HepG2 (cell line): ENCODE results near the gene ZNF511. TPM values are rescaled to one million over a fixed set of nuclear protein-coding genes. Genes with fewer than 3 reads are reported as not detected.
A peak's percentile ranks its signal among the peaks of the same experiment; 100 is the strongest.

ENCODE experiments used
- AGO1 ChIP-seq: fragments of 200-400 bp; formaldehyde crosslinking; IDR thresholded peaks from 2 replicates; pipeline ENCODE4 v1.6.1; 2017; ENCODE audit warnings: mild to moderate bottlenecking, low read depth, low read length, moderate library complexity; ENCODE audit not compliant: poor library complexity, severe bottlenecking
- AGO2 ChIP-seq: fragments of 200-400 bp; formaldehyde crosslinking; optimal IDR thresholded peaks from 2 replicates; pipeline ENCODE3; 2017; ENCODE audit warnings: mild to moderate bottlenecking, low read depth, low read length, moderate library complexity
- ATF7-NPFF ChIP-seq: sonication (generic); formaldehyde crosslinking; IDR thresholded peaks from 2 replicates; pipeline ENCODE4 v1.8.1; 2023; ENCODE audit warnings: mild to moderate bottlenecking, low read depth, missing genetic modification reagents, moderate library complexity
- EEA1 ChIP-seq: sonication (generic); formaldehyde crosslinking; IDR thresholded peaks from 2 replicates; pipeline ENCODE4 v1.5.1; 2020; ENCODE audit warnings: mild to moderate bottlenecking, missing genetic modification reagents, borderline replicate concordance
- FOXJ3 ChIP-seq: sonication (generic); formaldehyde crosslinking; IDR thresholded peaks from 2 replicates; pipeline ENCODE4 v1.4.0; 2020; ENCODE audit warnings: missing genetic modification reagents, mild to moderate bottlenecking, borderline replicate concordance
- GTF2F1 ChIP-seq: fragments of 150-350 bp; IDR thresholded peaks from 2 replicates; pipeline ENCODE4 v1.6.1; 2014; ENCODE audit warnings: low read length
- HNF4A ChIP-seq: sonication (generic); formaldehyde crosslinking; IDR thresholded peaks from 2 replicates; pipeline ENCODE4 v1.4.0; 2020; ENCODE audit warnings: missing genetic modification reagents
- HNRNPL ChIP-seq: fragments of 200-400 bp; formaldehyde crosslinking; IDR thresholded peaks from 2 replicates; pipeline ENCODE4 v1.6.1; 2017; ENCODE audit warnings: mild to moderate bottlenecking, low read depth, low read length
- MAZ ChIP-seq, 2 experiments: sonication (generic) in 1 of 2; formaldehyde crosslinking in 1 of 2; IDR thresholded peaks; 2 replicates each; pipeline versions ENCODE4 v1.5.0 to v1.6.1; 2012 to 2020; ENCODE audit warnings: low read depth in 2 of 2, mild to moderate bottlenecking in 2 of 2, borderline replicate concordance in 1 of 2, improper control_type of control experiment in 1 of 2, low read length in 1 of 2, missing genetic modification reagents in 1 of 2, moderate library complexity in 1 of 2
- PHF5A ChIP-seq: IDR thresholded peaks from one replicate; pipeline ENCODE4 v1.6.1; 2018; ENCODE audit warnings: low read depth, missing genetic modification reagents; ENCODE audit not compliant: unreplicated experiment
- POLR2A ChIP-seq, 2 experiments: IDR thresholded peaks; 2 replicates each; pipeline ENCODE4 v1.6.1; 2011; ENCODE audit warnings: low read depth in 2 of 2, low read length in 2 of 2, mild to moderate bottlenecking in 1 of 2, moderate library complexity in 1 of 2; ENCODE audit not compliant: insufficient read depth in 1 of 2
- TAF15 ChIP-seq: fragments of 200-400 bp; formaldehyde crosslinking; IDR thresholded peaks from one replicate; pipeline ENCODE4 v1.6.1; 2018; ENCODE audit warnings: mild to moderate bottlenecking, low read depth, low read length; ENCODE audit not compliant: poor library complexity, severe bottlenecking
- TMF1 ChIP-seq: sonication (generic); formaldehyde crosslinking; IDR thresholded peaks from 2 replicates; pipeline ENCODE4 v1.8.1; 2022; ENCODE audit warnings: low read depth, missing genetic modification reagents
- ZFY ChIP-seq: sonication (generic); formaldehyde crosslinking; IDR thresholded peaks from 2 replicates; pipeline ENCODE4 v1.4.0; 2020; ENCODE audit warnings: missing genetic modification reagents
- ZNF296 ChIP-seq: sonication (generic); formaldehyde crosslinking; conservative IDR thresholded peaks from 2 replicates; pipeline ENCODE4 v1.5.0; 2020; ENCODE audit warnings: mild to moderate bottlenecking, missing genetic modification reagents
- ZNF530 ChIP-seq: sonication (generic); formaldehyde crosslinking; IDR thresholded peaks from 2 replicates; pipeline ENCODE4 v1.5.0; 2020; ENCODE audit warnings: low read depth, mild to moderate bottlenecking, missing genetic modification reagents
- ZNF7 ChIP-seq: IDR thresholded peaks from 2 replicates; pipeline ENCODE4 v1.6.1; 2016; ENCODE audit warnings: missing biosample characterization, missing genetic modification reagents
- polyA plus RNA-seq, 8 experiments: library from polyadenylated mRNA; depleted of rRNA in 3 of 8; stranded (reverse) in 7 of 8; unstranded in 1 of 8; fragments of >200 nt; fragmentation: Illumina TruSeq in 4 of 8; extraction: Trizol in 4 of 8; gene quantifications; 2 replicates each; pipeline versions ENCODE4 v1.2.1 to v1.2.3, GENCODE V29; 2011 to 2016; ENCODE audit warnings: low read depth in 4 of 8, missing spikeins in 1 of 8, mixed read lengths in 1 of 8; ENCODE audit not compliant: insufficient read depth in 1 of 8
- total RNA-seq, 5 experiments: library from RNA; depleted of rRNA; stranded (reverse); fragments of >200 nt; fragmentation: Illumina TruSeq; extraction: Trizol; gene quantifications; 2 replicates each; pipeline ENCODE4 v1.2.3, GENCODE V29; 2016; ENCODE audit warnings: low read depth in 1 of 5
- TF ChIP-seq, protein P1 (sequence below): sonication (generic); formaldehyde crosslinking; IDR thresholded peaks from 2 replicates; pipeline ENCODE4 v1.5.0; 2020; ENCODE audit warnings: mild to moderate bottlenecking, missing genetic modification reagents, borderline replicate concordance
- TF ChIP-seq, protein P2 (sequence below): sonication (generic); formaldehyde crosslinking; IDR thresholded peaks from 2 replicates; pipeline ENCODE4 v1.5.0; 2020; ENCODE audit warnings: mild to moderate bottlenecking, missing genetic modification reagents, moderate library complexity
- TF ChIP-seq, protein P3 (sequence below): sonication (generic); formaldehyde crosslinking; IDR thresholded peaks from 2 replicates; pipeline ENCODE4 v1.8.0; 2022; ENCODE audit warnings: mild to moderate bottlenecking, missing genetic modification reagents, borderline replicate concordance

Gene ZNF511
- total and polyA plus RNA-seq, 2 of the 13 experiments (the other 11 are each of a cell fraction or from before 2014, with no cell fraction given), result 35.6 to 66.4 TPM

DNA sequence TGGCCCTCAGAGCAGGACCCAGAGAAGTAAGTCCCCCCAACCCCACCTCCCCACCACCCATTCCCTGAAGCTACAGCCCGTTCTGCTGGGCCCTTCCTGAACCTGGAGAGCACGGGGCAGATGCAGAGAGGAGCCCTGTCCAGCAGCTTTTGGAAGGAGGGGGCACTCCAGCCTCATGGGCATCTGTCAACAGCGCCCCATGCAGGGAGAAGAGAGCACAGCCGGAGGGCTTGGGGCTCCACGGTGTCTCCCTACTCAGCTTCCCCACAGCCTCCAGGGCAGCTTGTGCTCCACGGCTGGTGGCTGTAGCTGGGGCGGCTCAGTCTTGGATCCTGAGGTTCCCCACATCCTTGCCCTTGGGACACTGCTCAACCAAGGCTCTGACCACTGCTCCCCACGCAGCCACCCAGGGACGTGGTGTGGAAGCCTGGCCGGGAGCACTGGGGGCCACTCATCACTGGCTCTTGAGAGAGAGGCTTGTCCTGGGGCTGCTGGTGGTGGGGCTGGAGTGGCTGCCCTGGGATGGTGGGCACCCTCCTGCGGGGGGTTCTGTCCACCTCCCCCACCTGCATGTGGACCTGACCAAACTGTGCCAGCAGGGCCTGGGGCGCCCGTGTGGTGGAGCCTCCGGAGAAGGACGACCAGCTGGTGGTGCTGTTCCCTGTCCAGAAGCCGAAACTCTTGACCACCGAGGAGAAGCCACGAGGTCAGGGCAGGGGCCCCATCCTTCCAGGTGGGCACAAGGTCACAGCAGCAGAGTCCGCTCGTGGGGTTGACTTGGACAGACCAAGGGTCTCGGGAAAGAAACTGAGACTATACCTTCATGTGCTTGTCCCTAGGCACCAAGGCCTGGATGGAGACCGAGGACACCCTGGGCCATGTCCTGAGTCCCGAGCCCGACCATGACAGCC is 42.9 kb downstream of the ZNF511 start (continued):
- TF ChIP-seq, protein P1, sequence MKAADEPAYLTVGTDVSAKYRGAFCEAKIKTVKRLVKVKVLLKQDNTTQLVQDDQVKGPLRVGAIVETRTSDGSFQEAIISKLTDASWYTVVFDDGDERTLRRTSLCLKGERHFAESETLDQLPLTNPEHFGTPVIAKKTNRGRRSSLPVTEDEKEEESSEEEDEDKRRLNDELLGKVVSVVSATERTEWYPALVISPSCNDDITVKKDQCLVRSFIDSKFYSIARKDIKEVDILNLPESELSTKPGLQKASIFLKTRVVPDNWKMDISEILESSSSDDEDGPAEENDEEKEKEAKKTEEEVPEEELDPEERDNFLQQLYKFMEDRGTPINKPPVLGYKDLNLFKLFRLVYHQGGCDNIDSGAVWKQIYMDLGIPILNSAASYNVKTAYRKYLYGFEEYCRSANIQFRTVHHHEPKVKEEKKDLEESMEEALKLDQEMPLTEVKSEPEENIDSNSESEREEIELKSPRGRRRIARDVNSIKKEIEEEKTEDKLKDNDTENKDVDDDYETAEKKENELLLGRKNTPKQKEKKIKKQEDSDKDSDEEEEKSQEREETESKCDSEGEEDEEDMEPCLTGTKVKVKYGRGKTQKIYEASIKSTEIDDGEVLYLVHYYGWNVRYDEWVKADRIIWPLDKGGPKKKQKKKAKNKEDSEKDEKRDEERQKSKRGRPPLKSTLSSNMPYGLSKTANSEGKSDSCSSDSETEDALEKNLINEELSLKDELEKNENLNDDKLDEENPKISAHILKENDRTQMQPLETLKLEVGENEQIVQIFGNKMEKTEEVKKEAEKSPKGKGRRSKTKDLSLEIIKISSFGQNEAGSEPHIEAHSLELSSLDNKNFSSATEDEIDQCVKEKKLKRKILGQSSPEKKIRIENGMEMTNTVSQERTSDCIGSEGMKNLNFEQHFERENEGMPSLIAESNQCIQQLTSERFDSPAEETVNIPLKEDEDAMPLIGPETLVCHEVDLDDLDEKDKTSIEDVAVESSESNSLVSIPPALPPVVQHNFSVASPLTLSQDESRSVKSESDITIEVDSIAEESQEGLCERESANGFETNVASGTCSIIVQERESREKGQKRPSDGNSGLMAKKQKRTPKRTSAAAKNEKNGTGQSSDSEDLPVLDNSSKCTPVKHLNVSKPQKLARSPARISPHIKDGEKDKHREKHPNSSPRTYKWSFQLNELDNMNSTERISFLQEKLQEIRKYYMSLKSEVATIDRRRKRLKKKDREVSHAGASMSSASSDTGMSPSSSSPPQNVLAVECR (CRISPR knock-in tag), result no peak
- TF ChIP-seq MAZ (IDR thresholded peaks at IDR 0.05; ENCODE audit: borderline replicate concordance, low read depth, low read length) (no peak), MAZ (CRISPR knock-in tag; IDR thresholded peaks at IDR 0.05; ENCODE audit: low read depth) (0 out of 2 replicates have a peak, but pooled peaks have one; percentile 2), EEA1 (no peak), TAF15 (peak; percentile 60), ZFY (CRISPR knock-in tag) (peak; percentile 15; the same call in 1 of the 2 replicates), HNF4A (no peak), AGO1 (peak; percentile 90), AGO2 (peak; percentile 95), TMF1 (CRISPR knock-in tag) (0 out of 2 replicates have a peak, but pooled peaks have one; percentile 16), FOXJ3 (CRISPR knock-in tag) (no peak), PHF5A (CRISPR knock-in tag) (peak; percentile 16), GTF2F1 (no peak), ZNF7 (CRISPR knock-in tag) (no peak), ZNF296 (CRISPR knock-in tag) (no peak), ZNF530 (CRISPR knock-in tag) (no peak), POLR2A (IDR thresholded peaks at IDR 0.05; ENCODE audit: insufficient read depth in 1 of 2, low read depth in 2 of 2, low read length in 2 of 2) (no peak; a peak in 1 of 4 replicates), ATF7-NPFF (CRISPR knock-in tag) (no peak), HNRNPL (0 out of 2 replicates have a peak, but pooled peaks have one; percentile 49)
- TF ChIP-seq, protein P2, sequence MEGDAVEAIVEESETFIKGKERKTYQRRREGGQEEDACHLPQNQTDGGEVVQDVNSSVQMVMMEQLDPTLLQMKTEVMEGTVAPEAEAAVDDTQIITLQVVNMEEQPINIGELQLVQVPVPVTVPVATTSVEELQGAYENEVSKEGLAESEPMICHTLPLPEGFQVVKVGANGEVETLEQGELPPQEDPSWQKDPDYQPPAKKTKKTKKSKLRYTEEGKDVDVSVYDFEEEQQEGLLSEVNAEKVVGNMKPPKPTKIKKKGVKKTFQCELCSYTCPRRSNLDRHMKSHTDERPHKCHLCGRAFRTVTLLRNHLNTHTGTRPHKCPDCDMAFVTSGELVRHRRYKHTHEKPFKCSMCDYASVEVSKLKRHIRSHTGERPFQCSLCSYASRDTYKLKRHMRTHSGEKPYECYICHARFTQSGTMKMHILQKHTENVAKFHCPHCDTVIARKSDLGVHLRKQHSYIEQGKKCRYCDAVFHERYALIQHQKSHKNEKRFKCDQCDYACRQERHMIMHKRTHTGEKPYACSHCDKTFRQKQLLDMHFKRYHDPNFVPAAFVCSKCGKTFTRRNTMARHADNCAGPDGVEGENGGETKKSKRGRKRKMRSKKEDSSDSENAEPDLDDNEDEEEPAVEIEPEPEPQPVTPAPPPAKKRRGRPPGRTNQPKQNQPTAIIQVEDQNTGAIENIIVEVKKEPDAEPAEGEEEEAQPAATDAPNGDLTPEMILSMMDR, result peak; percentile 41
- TF ChIP-seq, protein P3, sequence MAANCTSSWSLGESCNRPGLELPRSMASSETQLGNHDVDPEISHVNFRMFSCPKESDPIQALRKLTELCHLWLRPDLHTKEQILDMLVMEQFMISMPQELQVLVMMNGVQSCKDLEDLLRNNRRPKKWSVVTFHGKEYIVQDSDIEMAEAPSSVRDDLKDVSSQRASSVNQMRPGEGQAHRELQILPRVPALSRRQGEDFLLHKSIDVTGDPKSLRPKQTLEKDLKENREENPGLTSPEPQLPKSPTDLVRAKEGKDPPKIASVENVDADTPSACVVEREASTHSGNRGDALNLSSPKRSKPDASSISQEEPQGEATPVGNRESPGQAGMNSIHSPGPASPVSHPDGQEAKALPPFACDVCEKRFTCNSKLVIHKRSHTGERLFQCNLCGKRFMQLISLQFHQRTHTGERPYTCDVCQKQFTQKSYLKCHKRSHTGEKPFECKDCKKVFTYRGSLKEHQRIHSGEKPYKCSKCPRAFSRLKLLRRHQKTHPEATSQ, result no peak
